ENCODE measurements around the gene TBL3.
"Not testable (repeated sequence)": the region's sequence is repeated elsewhere in the genome, so short reads cannot be mapped to it uniquely, and the experiment has no call there.

The TBL3 gene

GRCh38 chr16:2009164-2009711 lies 37.4 kb downstream of the TBL3 start:
- no peak for DNase-seq (ENCODE audit: low spot score)
- no peak for TF ChIP-seq CTCF (IDR thresholded peaks at IDR 0.05; ENCODE audit: poor library complexity, severe bottlenecking)
- H3K4me1 ChIP-seq (ENCODE audit: insufficient read depth, poor library complexity, severe bottlenecking): peaks cover 7% of the 10 kb centered on the region
- H3K4me3 ChIP-seq (ENCODE audit: severe bottlenecking): peak overlapping the region; percentile 77
- ATAC-seq (ENCODE audit: low read depth): no peak
- H3K27ac ChIP-seq (ENCODE audit: poor library complexity, severe bottlenecking): peak overlapping the region; percentile 85
- peaks cover 30% of the 10 kb centered on the region for H3K36me3 ChIP-seq (ENCODE audit: low read depth)
- no peaks in the 10 kb centered on the region for H3K9me3 ChIP-seq (ENCODE audit: severe bottlenecking)
- no peaks in the 10 kb centered on the region for H3K27me3 ChIP-seq (ENCODE audit: insufficient read depth, poor library complexity, severe bottlenecking)

GRCh38 chr16:2009791-2010510 lies 38.1 kb downstream of the TBL3 start, which contains the start of gene ZNF598:
Gene ZNF598 (minus strand): TSS chr16:2009821.
- ATAC-seq (ENCODE audit: low read depth) (peak; percentile 74), DNase-seq (ENCODE audit: low spot score) (no peak)
- peak within 1 kb of the TSS; percentile 85 for H3K27ac ChIP-seq (ENCODE audit: poor library complexity, severe bottlenecking)
- H3K4me1 ChIP-seq (ENCODE audit: insufficient read depth, poor library complexity, severe bottlenecking): peaks cover 9% of the 10 kb centered on the region
- H3K27me3 ChIP-seq (ENCODE audit: insufficient read depth, poor library complexity, severe bottlenecking): no peaks in the 10 kb centered on the region
- peak within 1 kb of the TSS; percentile 77 for H3K4me3 ChIP-seq (ENCODE audit: severe bottlenecking)
- no peaks in the 10 kb centered on the region for H3K9me3 ChIP-seq (ENCODE audit: severe bottlenecking)
- no peak for TF ChIP-seq CTCF (IDR thresholded peaks at IDR 0.05; ENCODE audit: poor library complexity, severe bottlenecking)
- H3K36me3 ChIP-seq (ENCODE audit: low read depth): peaks cover 25% of the 10 kb centered on the region

- H3K27me3 ChIP-seq (ENCODE audit: insufficient read depth, poor library complexity, severe bottlenecking); H3K4me3 ChIP-seq (ENCODE audit: severe bottlenecking); DNase-seq (ENCODE audit: low spot score); H3K9me3 ChIP-seq (ENCODE audit: severe bottlenecking); H3K27ac ChIP-seq (ENCODE audit: poor library complexity, severe bottlenecking); ATAC-seq (ENCODE audit: low read depth): not testable (repeated sequence)
- peaks cover 18% of the 10 kb centered on the region for H3K4me1 ChIP-seq (ENCODE audit: insufficient read depth, poor library complexity, severe bottlenecking)
- H3K36me3 ChIP-seq (ENCODE audit: low read depth): peaks cover 13% of the 10 kb centered on the region
Measured at GRCh38 chr16:2011726-2012125, 39.9 kb downstream of the TBL3 start.

- no peaks in the 10 kb centered on the region for H3K27me3 ChIP-seq (ENCODE audit: insufficient read depth, poor library complexity, severe bottlenecking)
- TF ChIP-seq CTCF (IDR thresholded peaks at IDR 0.05; ENCODE audit: poor library complexity, severe bottlenecking): no peak
- no peak overlapping the region for H3K27ac ChIP-seq (ENCODE audit: poor library complexity, severe bottlenecking)
- ATAC-seq (ENCODE audit: low read depth): no peak
- H3K36me3 ChIP-seq (ENCODE audit: low read depth): peaks cover 4% of the 10 kb centered on the region; the same call in 1 of the 2 replicates
- no peak overlapping the region for H3K4me3 ChIP-seq (ENCODE audit: severe bottlenecking)
- no peaks in the 10 kb centered on the region for H3K9me3 ChIP-seq (ENCODE audit: severe bottlenecking)
- DNase-seq (ENCODE audit: low spot score): no peak
- H3K4me1 ChIP-seq (ENCODE audit: insufficient read depth, poor library complexity, severe bottlenecking): peaks cover 10% of the 10 kb centered on the region
Measured at GRCh38 chr16:2013527-2013926, 41.7 kb downstream of the TBL3 start.

GRCh38 chr16:2015117-2015946 lies 43.5 kb downstream of the TBL3 start:
- H3K36me3 ChIP-seq (ENCODE audit: low read depth): no peaks in the 10 kb centered on the region
- H3K27ac ChIP-seq (ENCODE audit: poor library complexity, severe bottlenecking): peak overlapping the region; percentile 53
- DNase-seq (ENCODE audit: low spot score) (no peak), ATAC-seq (ENCODE audit: low read depth) (peak; percentile 90)
- peaks cover 10% of the 10 kb centered on the region for H3K4me1 ChIP-seq (ENCODE audit: insufficient read depth, poor library complexity, severe bottlenecking)
- H3K27me3 ChIP-seq (ENCODE audit: insufficient read depth, poor library complexity, severe bottlenecking): peaks cover 11% of the 10 kb centered on the region
- no peaks in the 10 kb centered on the region for H3K9me3 ChIP-seq (ENCODE audit: severe bottlenecking)
- no peak for TF ChIP-seq CTCF (IDR thresholded peaks at IDR 0.05; ENCODE audit: poor library complexity, severe bottlenecking)
- H3K4me3 ChIP-seq (ENCODE audit: severe bottlenecking): no peak overlapping the region
